HUDEP-2 (cell line): ENCODE measurements around the gene KDM6B.

ENCODE experiments used
- DNase-seq, 76 experiments: peaks; one replicate each; lab custom pipeline; 2025; ENCODE audit not compliant: unreplicated experiment in 76 of 76; lab: John Stamatoyannopoulos, UW

Gene KDM6B

GRCh38 chr17:7818746-7819645 lies 15.0 kb upstream of the KDM6B start:
- no peak for DNase-seq

- no peak for DNase-seq
Measured at GRCh38 chr17:7820231-7820630, 13.8 kb upstream of the KDM6B start.

GRCh38 chr17:7822126-7822525 lies 11.9 kb upstream of the KDM6B start:
- DNase-seq = no peak

- DNase-seq = no peak
Measured at GRCh38 chr17:7823581-7824001, 10.4 kb upstream of the KDM6B start.

GRCh38 chr17:7824021-7824924 lies 9.7 kb upstream of the KDM6B start:
- peak in 1 of 76 experiments; percentile 10 for DNase-seq

- DNase-seq = peak in 7 of 76 experiments; percentile 2 to 37 (median 18)
Measured at GRCh38 chr17:7825206-7825990, 8.6 kb upstream of the KDM6B start.

DNA sequence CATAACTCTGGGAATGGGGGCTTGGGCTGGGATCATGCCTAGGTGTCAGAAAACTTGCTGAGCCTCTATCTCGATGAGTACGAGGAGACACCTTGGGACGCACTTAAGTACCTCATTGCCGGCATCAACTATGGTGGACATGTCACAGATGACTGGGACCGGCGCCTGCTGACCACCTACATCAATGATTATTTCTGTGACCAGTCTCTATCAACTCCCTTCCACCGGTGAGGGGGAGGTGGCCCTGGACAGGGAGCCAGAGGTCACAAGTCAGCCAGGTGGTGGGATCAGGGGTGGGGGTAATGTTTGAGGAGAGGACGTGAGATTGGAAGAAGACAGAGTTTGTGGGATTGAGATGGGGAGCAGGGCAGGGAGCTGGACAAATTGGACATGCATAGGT lies 3.4 kb upstream of the KDM6B start:
- no peak for DNase-seq

GRCh38 chr17:7831233-7831632 lies 2.8 kb upstream of the KDM6B start:
- DNase-seq = no peak

DNA sequence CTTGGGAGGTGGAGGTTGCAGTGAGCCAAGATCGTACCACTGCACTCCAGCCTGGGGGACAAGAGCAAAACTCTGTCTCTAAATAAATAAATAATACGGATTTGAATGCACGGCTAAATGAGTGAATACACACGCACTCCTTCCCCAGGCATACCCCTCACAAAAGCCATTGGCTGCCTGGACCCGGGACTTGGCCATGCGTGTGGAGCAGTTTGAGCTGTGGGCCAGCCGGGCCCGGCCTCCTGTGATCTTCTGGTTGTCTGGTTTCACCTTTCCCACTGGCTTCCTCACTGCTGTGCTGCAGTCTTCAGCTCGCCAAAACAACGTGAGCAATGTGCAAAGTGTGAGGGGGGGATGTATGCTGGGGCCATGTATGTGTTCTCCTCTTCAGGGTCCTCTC lies 1.6 kb upstream of the KDM6B start:
- DNase-seq = no peak

- DNase-seq = no peak
Measured at GRCh38 chr17:7833011-7833794, 814 bp upstream of the KDM6B start.

- peak in 40 of 76 experiments; percentile 14 to 85 (median 48) for DNase-seq
Measured at GRCh38 chr17:7834542-7834956, 532 bp downstream of the KDM6B start.

DNA sequence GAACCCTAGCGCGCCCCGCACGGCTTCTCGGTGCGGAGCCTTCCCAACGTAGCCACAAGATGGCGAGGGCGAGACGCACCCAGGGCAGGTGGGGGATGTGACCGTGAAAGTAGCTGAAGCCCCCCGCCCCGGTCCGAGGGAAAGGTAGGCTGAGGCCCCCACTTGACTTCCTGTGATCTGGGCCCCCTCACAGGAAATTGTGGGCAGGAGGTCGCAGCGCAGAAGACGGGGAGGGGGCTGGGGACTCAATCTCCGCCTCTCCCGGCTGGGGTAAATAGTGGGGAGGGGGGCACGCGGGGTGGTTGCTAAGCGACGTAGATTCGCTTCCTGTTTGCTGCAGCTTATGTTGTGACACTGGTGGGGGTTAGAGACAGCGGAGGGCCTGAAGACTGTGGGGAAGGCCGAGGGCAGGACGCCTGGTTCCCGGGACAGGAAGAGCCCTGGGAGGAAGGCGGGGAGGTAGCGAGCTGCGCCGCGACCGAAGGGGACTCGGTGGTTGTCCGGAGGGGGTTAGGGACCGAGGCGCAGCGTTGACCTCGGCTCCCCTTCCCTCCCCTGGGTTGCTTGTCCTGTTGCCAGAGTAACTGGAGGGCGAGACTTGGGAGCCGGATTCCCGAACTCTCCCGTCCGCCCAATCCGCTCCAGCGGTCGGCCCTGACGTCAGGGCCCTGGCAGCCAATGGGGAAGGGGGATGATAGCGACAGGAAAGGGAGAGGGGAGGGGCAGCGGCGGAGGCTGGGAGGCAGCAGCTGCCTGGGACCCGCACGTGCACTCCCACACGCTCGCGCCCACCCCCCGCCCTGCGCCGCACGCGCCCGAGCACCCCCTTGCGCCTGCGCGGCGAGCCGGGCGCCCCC lies 1.2 kb downstream of the KDM6B start:
- DNase-seq = peak in 70 of 76 experiments; percentile 50 to 95 (median 90)

- peak in 4 of 76 experiments; percentile 24 to 52 (median 46) for DNase-seq
Measured at GRCh38 chr17:7835814-7836595, 2.0 kb downstream of the KDM6B start.

- peak in 72 of 76 experiments; percentile 42 to 97 (median 92) for DNase-seq
Measured at GRCh38 chr17:7836596-7837407, 2.8 kb downstream of the KDM6B start.

GRCh38 chr17:7837408-7838088 lies 3.5 kb downstream of the KDM6B start:
- DNase-seq = peak in 13 of 76 experiments; percentile 2 to 54 (median 15)
